Peyer's patch (tissue), 4 donors: ENCODE results near the gene FOXF2. TPM values are rescaled to one million over a fixed set of nuclear protein-coding genes. Genes with fewer than 3 reads are reported as not detected.

Experiments
- DNase-seq, 3 donors: peaks; one replicate each; pipeline ENCODE4 v3.0.0-alpha.2; 2017 to 2019
- H3K27ac ChIP-seq, 4 donors: fragments of 200-600 bp; sonication (generic); one replicate each; pipeline ENCODE4 v1.5.1; 2016 to 2019
- H3K27me3 ChIP-seq, 2 donors: fragments of 200-600 bp; sonication (generic); one replicate each; pipeline ENCODE4 v1.5.1; 2019
- H3K36me3 ChIP-seq, 3 donors: fragments of 200-600 bp; sonication (generic); one replicate each; pipeline ENCODE4 v1.5.1; 2016 to 2019
- H3K4me1 ChIP-seq, 4 donors: fragments of 200-600 bp; sonication (generic); one replicate each; pipeline ENCODE4 v1.5.1; 2016 to 2019
- H3K4me3 ChIP-seq, 4 donors: fragments of 200-600 bp; sonication (generic); 1 replicate in 3 of 4; 2 replicates in 1 of 4; pipeline ENCODE4 v1.5.1; 2016 to 2019; ENCODE audit warnings: mild to moderate bottlenecking in 1 of 4
- H3K9me3 ChIP-seq, 4 donors: fragments of 200-600 bp; sonication (generic); one replicate each; pipeline ENCODE4 v1.5.1; 2016 to 2019; ENCODE audit warnings: mild to moderate bottlenecking in 1 of 4
- POLR2A ChIP-seq, 2 donors: fragments of 450-650 bp; IDR thresholded peaks; one replicate each; pipeline ENCODE4 v1.5.1; 2017; ENCODE audit warnings: antibody characterized with exemption in 2 of 2, mild to moderate bottlenecking in 2 of 2, moderate library complexity in 2 of 2
- total RNA-seq, 4 donors: library from RNA; depleted of rRNA; stranded (reverse); fragments of >200 nt; gene quantifications; one replicate each; pipeline ENCODE4 v1.1.0, GENCODE V29; 2016
- TF ChIP-seq, protein P1 (sequence below), 6 experiments: fragments of 450-650 bp in 4 of 6; fragments of 200-600 bp in 2 of 6; sonication (generic) in 1 of 6; IDR thresholded peaks; one replicate each; pipeline ENCODE4 v1.5.1; 2017 to 2019; ENCODE audit warnings: antibody characterized with exemption in 6 of 6, mild to moderate bottlenecking in 3 of 6, moderate library complexity in 1 of 6

The FOXF2 gene
- total RNA-seq, 4 donors from 2014 or later, result 4.0 to 14.0 (median 8.0) TPM

DNA sequence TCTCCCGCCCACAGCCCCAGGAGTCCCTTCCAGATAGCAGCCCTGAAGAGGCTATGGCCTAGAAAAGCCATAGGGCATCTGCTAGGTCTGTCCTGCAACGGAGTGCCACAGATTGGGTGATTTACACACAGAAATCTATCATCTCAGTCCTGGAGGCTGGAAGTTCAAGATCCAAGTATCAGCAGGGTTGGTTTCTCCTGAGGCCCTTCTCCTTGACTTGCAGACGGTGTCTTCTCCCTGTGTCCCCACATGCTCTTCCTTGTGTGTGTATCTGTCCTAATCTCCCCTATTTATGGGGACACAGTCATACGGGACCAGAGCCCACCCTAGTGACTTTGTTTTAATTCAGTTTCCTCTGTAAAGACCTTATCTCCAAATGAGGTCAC, 15.3 kb downstream of the FOXF2 start:
- DNase-seq, result peak in 1 of 3 donors; percentile 3
- no peaks in the 10 kb centered on the region for H3K36me3 ChIP-seq
- TF ChIP-seq, protein P1, sequence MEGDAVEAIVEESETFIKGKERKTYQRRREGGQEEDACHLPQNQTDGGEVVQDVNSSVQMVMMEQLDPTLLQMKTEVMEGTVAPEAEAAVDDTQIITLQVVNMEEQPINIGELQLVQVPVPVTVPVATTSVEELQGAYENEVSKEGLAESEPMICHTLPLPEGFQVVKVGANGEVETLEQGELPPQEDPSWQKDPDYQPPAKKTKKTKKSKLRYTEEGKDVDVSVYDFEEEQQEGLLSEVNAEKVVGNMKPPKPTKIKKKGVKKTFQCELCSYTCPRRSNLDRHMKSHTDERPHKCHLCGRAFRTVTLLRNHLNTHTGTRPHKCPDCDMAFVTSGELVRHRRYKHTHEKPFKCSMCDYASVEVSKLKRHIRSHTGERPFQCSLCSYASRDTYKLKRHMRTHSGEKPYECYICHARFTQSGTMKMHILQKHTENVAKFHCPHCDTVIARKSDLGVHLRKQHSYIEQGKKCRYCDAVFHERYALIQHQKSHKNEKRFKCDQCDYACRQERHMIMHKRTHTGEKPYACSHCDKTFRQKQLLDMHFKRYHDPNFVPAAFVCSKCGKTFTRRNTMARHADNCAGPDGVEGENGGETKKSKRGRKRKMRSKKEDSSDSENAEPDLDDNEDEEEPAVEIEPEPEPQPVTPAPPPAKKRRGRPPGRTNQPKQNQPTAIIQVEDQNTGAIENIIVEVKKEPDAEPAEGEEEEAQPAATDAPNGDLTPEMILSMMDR (IDR thresholded peaks at IDR 0.05), result no peak
- no peaks in the 10 kb centered on the region for H3K9me3 ChIP-seq
- H3K4me3 ChIP-seq, result no peak overlapping the region
- no peaks in the 10 kb centered on the region for H3K4me1 ChIP-seq
- no peaks in the 10 kb centered on the region for H3K27me3 ChIP-seq
- H3K27ac ChIP-seq, result no peak overlapping the region

DNA sequence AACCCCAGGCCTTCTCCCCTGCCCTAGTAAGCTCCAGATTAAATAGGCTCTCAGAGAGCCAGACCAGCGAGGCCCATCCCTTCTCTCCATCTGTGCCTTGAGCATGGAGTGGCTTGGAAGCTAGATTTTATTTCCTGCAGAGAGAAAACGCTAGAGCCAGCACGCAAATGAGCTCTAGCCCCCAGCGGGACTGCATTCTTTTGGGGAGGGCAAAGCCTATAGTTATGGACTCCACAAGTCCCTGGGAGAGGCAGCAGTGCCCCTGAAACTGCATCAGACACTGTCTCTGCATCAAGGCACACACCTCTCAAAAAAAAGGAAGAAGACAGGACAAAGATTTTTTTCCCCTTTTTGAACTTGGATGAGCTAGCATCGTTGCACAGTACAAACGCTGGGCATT, 15.8 kb downstream of the FOXF2 start:
- H3K9me3 ChIP-seq, result no peaks in the 10 kb centered on the region
- no peak for TF ChIP-seq POLR2A (IDR thresholded peaks at IDR 0.05)
- TF ChIP-seq, protein P1 (IDR thresholded peaks at IDR 0.05), result no peak
- H3K27ac ChIP-seq, result no peak overlapping the region
- no peaks in the 10 kb centered on the region for H3K4me1 ChIP-seq
- H3K36me3 ChIP-seq, result no peaks in the 10 kb centered on the region
- no peaks in the 10 kb centered on the region for H3K27me3 ChIP-seq
- DNase-seq, result peak in 1 of 3 donors; percentile 19
- H3K4me3 ChIP-seq, result no peak overlapping the region

DNA sequence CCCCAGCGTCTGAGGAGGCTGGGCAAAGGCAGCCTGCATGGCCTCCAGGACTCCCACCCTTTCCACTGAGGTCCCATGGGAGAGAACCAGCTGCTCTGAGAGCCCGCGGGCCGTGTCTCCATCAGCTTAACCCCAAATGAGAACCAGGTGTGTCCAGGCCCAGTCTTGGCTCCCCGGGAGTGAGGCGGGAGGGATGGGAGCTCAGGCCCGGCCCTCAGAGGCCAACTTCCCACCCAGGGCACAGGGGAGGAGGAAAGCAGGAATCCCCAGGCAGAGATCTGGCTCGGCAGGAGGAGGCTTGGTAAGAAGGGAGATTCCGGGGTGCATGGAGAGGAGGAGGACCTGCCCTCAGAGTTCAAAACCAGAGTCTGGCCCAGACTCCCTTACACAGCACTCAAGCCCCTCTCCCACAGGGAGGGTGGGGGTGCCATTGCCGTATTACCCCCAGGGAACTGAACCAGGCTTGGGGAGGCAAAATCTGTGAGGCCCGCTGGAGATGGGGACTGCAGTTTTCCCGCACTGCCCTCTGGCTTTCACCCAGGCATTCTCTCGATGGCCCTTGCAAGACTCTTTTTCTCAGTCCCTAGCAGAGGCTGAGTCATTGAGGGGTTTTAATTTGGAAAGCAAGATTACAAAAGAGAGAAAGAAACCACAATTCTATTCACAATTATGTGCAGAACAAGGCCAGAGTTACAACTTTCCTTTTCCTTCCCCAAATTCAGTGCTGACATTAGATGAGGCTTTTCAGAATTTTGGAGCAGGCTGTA, 17.1 kb downstream of the FOXF2 start:
- peak in 1 of 3 donors; percentile 45 for DNase-seq

DNA sequence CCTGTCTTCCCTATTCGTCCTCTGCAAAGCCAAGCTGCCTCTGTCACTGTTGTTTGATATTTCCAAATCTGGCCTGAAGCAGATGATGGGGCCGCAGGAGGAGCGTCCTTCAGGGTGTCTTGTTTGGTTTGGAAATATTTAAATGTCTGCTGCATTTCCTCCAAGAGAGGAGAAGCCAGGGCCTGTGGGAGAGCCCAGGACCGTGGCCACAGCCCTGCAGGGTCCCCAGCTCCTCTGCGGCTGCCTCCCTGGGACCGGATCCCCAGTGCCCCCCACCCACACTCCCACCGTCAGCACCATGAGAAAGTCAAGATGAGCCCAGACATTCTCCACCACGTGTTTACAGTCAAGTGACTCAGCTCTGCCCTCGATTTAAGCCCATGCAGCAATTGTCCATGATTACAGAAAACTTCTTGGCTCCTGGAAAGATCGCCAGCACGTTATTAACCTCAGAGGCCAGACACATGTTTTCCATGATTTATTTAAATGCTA, 18.2 kb downstream of the FOXF2 start:
- Histone ChIP-seq H3K9me3 (no peaks in the 10 kb centered on the region), H3K27me3 (no peaks in the 10 kb centered on the region), H3K36me3 (no peaks in the 10 kb centered on the region), H3K4me1 (no peaks in the 10 kb centered on the region), H3K4me3 (no peak overlapping the region), H3K27ac (peak overlapping the region in 3 of 4 donors; percentile 6 to 57 (median 46))
- no peak for TF ChIP-seq POLR2A (IDR thresholded peaks at IDR 0.05)
- TF ChIP-seq, protein P1 (IDR thresholded peaks at IDR 0.05), result no peak
- DNase-seq, result peak in 1 of 3 donors; percentile 40

More for the DNA sequence above, 17.1 kb downstream of the FOXF2 start:
- TF ChIP-seq, protein P1 (IDR thresholded peaks at IDR 0.05), result no peak
- TF ChIP-seq POLR2A (IDR thresholded peaks at IDR 0.05), result no peak
- H3K4me1 ChIP-seq, result no peaks in the 10 kb centered on the region
- H3K36me3 ChIP-seq, result no peaks in the 10 kb centered on the region
- H3K27ac ChIP-seq, result peak overlapping the region in 3 of 4 donors; percentile 31 to 57 (median 49)
- H3K27me3 ChIP-seq, result no peaks in the 10 kb centered on the region
- H3K4me3 ChIP-seq, result no peak overlapping the region
- no peaks in the 10 kb centered on the region for H3K9me3 ChIP-seq

DNA sequence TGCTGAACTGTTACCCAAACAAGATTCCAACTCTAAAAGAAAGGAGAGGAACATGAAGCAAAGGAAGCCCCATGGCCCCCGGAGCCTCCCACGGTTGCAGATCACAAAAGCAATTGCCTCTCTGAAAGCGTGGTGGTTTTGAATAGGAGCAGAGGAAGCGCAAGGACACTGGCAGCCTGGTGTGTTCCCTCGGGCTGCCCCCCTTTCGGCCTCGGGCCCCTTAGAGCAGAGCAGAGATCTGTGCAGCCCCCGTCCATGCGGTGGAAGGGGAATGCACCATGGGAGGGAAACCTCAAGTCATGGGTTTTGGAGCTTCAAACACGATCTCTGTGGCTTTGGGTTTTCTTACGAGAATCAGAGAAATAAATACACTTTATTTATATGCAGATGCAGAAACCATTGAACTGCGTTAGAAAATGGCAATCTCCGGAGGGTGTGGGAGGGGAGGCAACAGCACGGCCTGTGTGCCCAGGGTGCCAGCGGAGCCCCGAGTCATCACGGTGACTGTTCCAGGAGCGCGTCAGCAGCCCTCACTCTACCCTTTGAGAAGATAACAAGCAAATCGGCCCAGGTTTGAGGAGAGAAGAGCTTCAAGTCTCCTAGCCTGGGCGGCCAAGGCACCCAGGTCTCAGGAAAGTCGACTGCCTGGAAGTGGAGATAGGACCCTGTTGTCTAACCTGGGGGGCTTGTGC, 20.5 kb downstream of the FOXF2 start:
- H3K9me3 ChIP-seq, result no peaks in the 10 kb centered on the region
- H3K36me3 ChIP-seq, result no peaks in the 10 kb centered on the region

More for the DNA sequence above, 20.5 kb downstream of the FOXF2 start:
- DNase-seq, result peak in 1 of 3 donors; percentile 18
- Histone ChIP-seq H3K4me3 (no peak overlapping the region), H3K27ac (no peak overlapping the region), H3K27me3 (no peaks in the 10 kb centered on the region), H3K4me1 (no peaks in the 10 kb centered on the region)
- no peak for TF ChIP-seq POLR2A (IDR thresholded peaks at IDR 0.05)
- TF ChIP-seq, protein P1 (IDR thresholded peaks at IDR 0.05), result no peak
